H1 (cell line): Measurements from ENCODE around the gene RELT. TPM values are rescaled to one million over a fixed set of nuclear protein-coding genes. Genes with fewer than 3 reads are reported as not detected.

Experiments used
- CTCF ChIA-PET: fragments of 300-600 bp; sonication (Branson Sonifier 250); formaldehyde crosslinking; loops from one replicate; lab custom pipeline; 2021; ENCODE audit not compliant: partially characterized antibody; lab: Charles Lee
- POLR2A ChIA-PET: fragments of 300-600 bp; sonication (Branson Sonifier 250); formaldehyde crosslinking; loops from one replicate; lab custom pipeline; 2021; ENCODE audit warnings: inconsistent platforms; ENCODE audit not compliant: partially characterized antibody; lab: Charles Lee
- DNase-seq, 2 experiments: peaks; one replicate each; pipeline versions ENCODE4 v3.0.0 to v3.0.0-alpha.2; 2010 to 2022; ENCODE audit warnings: low spot score in 2 of 2, low read depth in 1 of 2, mixed read lengths in 1 of 2
- FAIRE-seq: peaks from 2 replicates; lab custom pipeline; 2011; peaks lifted over from hg19 to GRCh38; lab: Jason Lieb, UNC
- H2AFZ ChIP-seq: 2 replicates; pipeline ENCODE4 v1.8.1; 2012; ENCODE audit warnings: low read length, inconsistent platforms
- H2AK5ac ChIP-seq: 2 replicates; pipeline ENCODE4 v1.6.1; 2013; ENCODE audit warnings: low read depth, low read length
- H2BK120ac ChIP-seq: replicated peaks from 2 replicates; pipeline ENCODE3; 2013; ENCODE audit warnings: low read depth, low read length, inconsistent platforms
- H2BK12ac ChIP-seq: 2 replicates; pipeline ENCODE4 v1.6.1; 2013; ENCODE audit warnings: low read depth, low read length
- H2BK15ac ChIP-seq: 2 replicates; pipeline ENCODE4 v1.6.1; 2013; ENCODE audit warnings: low read length
- H2BK20ac ChIP-seq: 2 replicates; pipeline ENCODE4 v1.6.1; 2013; ENCODE audit warnings: low read length
- H2BK5ac ChIP-seq: 2 replicates; pipeline ENCODE4 v1.6.1; 2013; ENCODE audit warnings: low read depth, low read length
- H3K14ac ChIP-seq: 2 replicates; pipeline ENCODE4 v1.6.1; 2013; ENCODE audit warnings: inconsistent platforms; ENCODE audit not compliant: insufficient read length
- H3K18ac ChIP-seq: 2 replicates; pipeline ENCODE4 v1.6.1; 2013; ENCODE audit warnings: low read length; ENCODE audit errors: extremely low read depth
- H3K23ac ChIP-seq: 2 replicates; pipeline ENCODE4 v1.6.1; 2013; ENCODE audit warnings: inconsistent platforms; ENCODE audit not compliant: insufficient read length
- H3K23me2 ChIP-seq: 2 replicates; pipeline ENCODE4 v1.6.1; 2013; ENCODE audit warnings: low read depth, low read length
- H3K27ac ChIP-seq: 2 replicates; pipeline ENCODE4 v1.6.1; 2011; ENCODE audit warnings: low read depth, low read length, inconsistent platforms
- H3K27me3 ChIP-seq, 4 experiments: replicated peaks in 1 of 4; 1 replicate in 1 of 4; 2 replicates in 3 of 4; pipeline versions ENCODE4 v1.6.1 to v1.8.1; 2011 to 2013; ENCODE audit warnings: low read length in 3 of 4, mild to moderate bottlenecking in 3 of 4, inconsistent platforms in 2 of 4, mixed read lengths in 2 of 4, moderate library complexity in 1 of 4; ENCODE audit not compliant: control insufficient read depth in 3 of 4, insufficient read depth in 3 of 4; ENCODE audit errors: extremely low read depth in 1 of 4
- H3K36me3 ChIP-seq, 4 experiments: 2 replicates each; pipeline versions ENCODE4 v1.6.1 to v1.8.1; 2011 to 2013; ENCODE audit warnings: mild to moderate bottlenecking in 4 of 4, low read length in 3 of 4, moderate library complexity in 2 of 4, control low read depth in 1 of 4, inconsistent platforms in 1 of 4; ENCODE audit not compliant: insufficient read depth in 4 of 4, control insufficient read depth in 2 of 4
- H3K4ac ChIP-seq: replicated peaks from 2 replicates; pipeline ENCODE3; 2013; ENCODE audit warnings: low read length, low read depth, mixed read lengths, inconsistent platforms; ENCODE audit not compliant: insufficient read length
- H3K4me1 ChIP-seq, 4 experiments: replicated peaks in 1 of 4; 1 replicate in 1 of 4; 2 replicates in 3 of 4; pipeline versions ENCODE4 v1.6.1 to v1.8.1; 2011 to 2013; ENCODE audit warnings: low read length in 3 of 4, inconsistent platforms in 2 of 4, mixed read lengths in 1 of 4; ENCODE audit not compliant: insufficient read depth in 4 of 4, control insufficient read depth in 3 of 4
- H3K4me2 ChIP-seq, 2 experiments: 2 replicates each; pipeline versions ENCODE4 v1.6.1 to v1.8.1; 2011 to 2013; ENCODE audit warnings: low read depth in 2 of 2, low read length in 2 of 2, control low read depth in 1 of 2, inconsistent platforms in 1 of 2, mild to moderate bottlenecking in 1 of 2; ENCODE audit not compliant: insufficient read depth in 1 of 2
- H3K4me3 ChIP-seq, 4 experiments: fragments of 200-600, 300-600 bp in 1 of 4; sonication (generic), shearing (Covaris generic), sonication (Bioruptor Twin) in 1 of 4; 2 replicates each; pipeline versions ENCODE4 v1.5.1 to v1.8.1; 2011 to 2016; ENCODE audit warnings: low read length in 4 of 4, low read depth in 3 of 4, control low read depth in 2 of 4, inconsistent platforms in 2 of 4, mild to moderate bottlenecking in 2 of 4, mixed read lengths in 1 of 4, moderate library complexity in 1 of 4; ENCODE audit not compliant: insufficient read depth in 2 of 4; ENCODE audit errors: extremely low read depth in 1 of 4
- H3K56ac ChIP-seq: replicated peaks from 2 replicates; pipeline ENCODE3; 2013; ENCODE audit warnings: low read depth, mild to moderate bottlenecking, mixed read lengths, low read length, inconsistent platforms; ENCODE audit not compliant: insufficient read length
- H3K79me1 ChIP-seq: 2 replicates; pipeline ENCODE4 v1.6.1; 2013; ENCODE audit warnings: low read depth, low read length, control low read depth
- H3K79me2 ChIP-seq, 2 experiments: 2 replicates each; pipeline versions ENCODE4 v1.6.1 to v1.8.1; 2012 to 2013; ENCODE audit warnings: low read length in 2 of 2, mild to moderate bottlenecking in 2 of 2, inconsistent platforms in 1 of 2; ENCODE audit not compliant: insufficient read depth in 2 of 2, control insufficient read depth in 1 of 2
- H3K9ac ChIP-seq, 4 experiments: replicated peaks in 1 of 4; 1 replicate in 1 of 4; 2 replicates in 3 of 4; pipeline versions ENCODE4 v1.6.1 to v1.8.1; 2011 to 2013; ENCODE audit warnings: low read depth in 3 of 4, low read length in 3 of 4, control low read depth in 2 of 4, mild to moderate bottlenecking in 2 of 4, moderate library complexity in 2 of 4, inconsistent platforms in 1 of 4; ENCODE audit errors: extremely low read depth in 1 of 4
- H3K9me3 ChIP-seq, 2 experiments: 2 replicates each; pipeline versions ENCODE4 v1.6.1 to v1.8.1; 2012 to 2013; ENCODE audit warnings: mild to moderate bottlenecking in 2 of 2, moderate library complexity in 2 of 2, control low read depth in 1 of 2, inconsistent platforms in 1 of 2, low read depth in 1 of 2, low read length in 1 of 2, mixed read lengths in 1 of 2; ENCODE audit not compliant: insufficient read depth in 2 of 2
- H4K20me1 ChIP-seq, 2 experiments: replicated peaks in 1 of 2; 2 replicates each; pipeline versions ENCODE3 to v1.8.1; 2011 to 2013; ENCODE audit warnings: inconsistent platforms in 2 of 2, low read length in 2 of 2, mild to moderate bottlenecking in 1 of 2; ENCODE audit not compliant: insufficient read depth in 2 of 2, control insufficient read depth in 1 of 2
- H4K5ac ChIP-seq: 2 replicates; pipeline ENCODE4 v1.6.1; 2013; ENCODE audit warnings: low read length, low read depth, mixed read lengths, inconsistent platforms; ENCODE audit not compliant: insufficient read length
- H4K8ac ChIP-seq: 2 replicates; pipeline ENCODE4 v1.8.0; 2013; ENCODE audit warnings: mild to moderate bottlenecking, moderate library complexity, low read length, inconsistent platforms; ENCODE audit not compliant: insufficient read depth; ENCODE audit errors: extremely low read depth
- H4K91ac ChIP-seq: replicated peaks from 2 replicates; pipeline ENCODE3; 2013; ENCODE audit warnings: low read length, mixed read lengths, inconsistent platforms; ENCODE audit not compliant: insufficient read length
- ATF2 ChIP-seq: IDR thresholded peaks from 2 replicates; pipeline ENCODE4 v1.6.1; 2012; ENCODE audit warnings: low read length, inconsistent platforms
- EP300 ChIP-seq, 2 experiments: IDR thresholded peaks; 1 replicate in 1 of 2; 2 replicates in 1 of 2; pipeline ENCODE4 v1.6.1; 2011 to 2012; ENCODE audit warnings: low read depth in 2 of 2, low read length in 2 of 2, mild to moderate bottlenecking in 2 of 2, borderline replicate concordance in 1 of 2, inconsistent platforms in 1 of 2, moderate library complexity in 1 of 2
- FOSL1 ChIP-seq: IDR thresholded peaks from 2 replicates; pipeline ENCODE4 v1.6.1; 2011; ENCODE audit warnings: mild to moderate bottlenecking, low read depth, low read length, moderate library complexity; ENCODE audit not compliant: insufficient read depth
- GABPA ChIP-seq: IDR thresholded peaks from 2 replicates; pipeline ENCODE4 v1.6.1; 2011; ENCODE audit warnings: mild to moderate bottlenecking, low read length, moderate library complexity, borderline replicate concordance; ENCODE audit not compliant: insufficient read depth
- GTF2F1 ChIP-seq: IDR thresholded peaks from 2 replicates; pipeline ENCODE4 v1.6.1; 2012; ENCODE audit warnings: low read depth, low read length, improper control_type of control experiment, borderline replicate concordance
- HDAC6 ChIP-seq: IDR thresholded peaks from one replicate; pipeline ENCODE4 v1.7.1; 2012; ENCODE audit warnings: low read depth, mild to moderate bottlenecking, inconsistent platforms, low read length, moderate library complexity
- RAD21 ChIP-seq, 2 experiments: IDR thresholded peaks in 1 of 2; conservative IDR thresholded peaks in 1 of 2; 2 replicates each; pipeline ENCODE4 v1.6.1; 2011; ENCODE audit warnings: low read depth in 2 of 2, low read length in 2 of 2, improper control_type of control experiment in 1 of 2, inconsistent platforms in 1 of 2, mild to moderate bottlenecking in 1 of 2, moderate library complexity in 1 of 2
- SIN3A ChIP-seq, 2 experiments: IDR thresholded peaks in 1 of 2; conservative IDR thresholded peaks in 1 of 2; 2 replicates each; pipeline ENCODE4 v1.6.1; 2011 to 2012; ENCODE audit warnings: low read length in 2 of 2, improper control_type of control experiment in 1 of 2, low read depth in 1 of 2, mild to moderate bottlenecking in 1 of 2
- TAF1 ChIP-seq: IDR thresholded peaks from 2 replicates; pipeline ENCODE4 v1.6.1; 2011; ENCODE audit warnings: mild to moderate bottlenecking, low read depth, low read length
- ZNF274 ChIP-seq: IDR thresholded peaks from 2 replicates; pipeline ENCODE4 v1.7.0; 2012; ENCODE audit warnings: low read length, borderline replicate concordance; ENCODE audit errors: extremely low read depth
- WGBS, 2 experiments: shearing (Covaris generic) in 1 of 2; methylation state at CpG; one replicate each; pipeline versions ENCODE4 v1.1.6 to v1.1.7; 2013 to 2015; ENCODE audit warnings: low lambda C conversion rate in 2 of 2, mixed read lengths in 2 of 2, inconsistent platforms in 1 of 2, low coverage in 1 of 2, missing lambda C conversion rate in 1 of 2; ENCODE audit not compliant: insufficient replicate concordance in 2 of 2, insufficient coverage in 1 of 2, insufficient read length in 1 of 2; ENCODE audit errors: extremely low coverage in 1 of 2, missing lambda C conversion rate in 1 of 2; 5-methylcytosine and 5-hydroxymethylcytosine counted together
- polyA plus RNA-seq, 7 experiments: library from polyadenylated mRNA; depleted of rRNA in 3 of 7; stranded (reverse) in 5 of 7; unstranded in 2 of 7; fragments of >200 nt in 5 of 7; fragments of 200-250 nt in 2 of 7; gene quantifications; 1 replicate in 5 of 7; 2 replicates in 1 of 7; 4 replicates in 1 of 7; pipeline versions ENCODE4 v1.2.1 to v1.2.3, GENCODE V29; 2011 to 2013; ENCODE audit warnings: missing spikeins in 2 of 7, mixed read lengths in 2 of 7
- total RNA-seq: library from RNA; stranded (reverse); fragmentation: NEBNext Ultra II Directional; extraction: Animal tissue kit (Norgen Biotek cat#: 25700); gene quantifications from 2 replicates; pipeline ENCODE4 v1.2.1, GENCODE V29; 2021

Gene RELT
- total and polyA plus RNA-seq, 2 of the 8 experiments (the other 6 are each of a cell fraction or from before 2014, with no cell fraction given): 3.4 to 5.7 TPM

- no peak overlapping the region for H2AK5ac ChIP-seq
- H3K9ac ChIP-seq: no peak overlapping the region
- H2BK20ac ChIP-seq: no peak overlapping the region
- FAIRE-seq: no peak
- H3K18ac ChIP-seq: no peak overlapping the region
- no peak overlapping the region for H2BK120ac ChIP-seq
- H2BK5ac ChIP-seq: no peak overlapping the region
- no peaks in the 10 kb centered on the region for H3K36me3 ChIP-seq
- no peaks in the 10 kb centered on the region for H3K79me1 ChIP-seq
- no peak overlapping the region for H3K23ac ChIP-seq
- ChIA-PET CTCF (interaction anchor here (35.5 to 59.1 kb wide), 2 partner anchors 8 to 17 kb away, joined by 1456 read pairs; partner anchors contain the start of gene RELT), POLR2A (no interaction called here)
- H2AFZ ChIP-seq: no peak overlapping the region
- no peaks in the 10 kb centered on the region for H3K79me2 ChIP-seq
- no peak overlapping the region for H3K4ac ChIP-seq
- no peak overlapping the region for H3K27ac ChIP-seq
- H4K5ac ChIP-seq: no peak overlapping the region
- H3K23me2 ChIP-seq: no peaks in the 10 kb centered on the region
- peaks cover 0 to 2% (median under 1%) of the 10 kb centered on the region in 4 experiments; a peak in 4 of 7 replicates for H3K4me1 ChIP-seq
- no peak overlapping the region for H2BK15ac ChIP-seq
- H3K4me3 ChIP-seq: no peak overlapping the region
- no peaks in the 10 kb centered on the region for H3K9me3 ChIP-seq
- WGBS, 2 experiments: 94% methylated on average over 20 of the region's 20 CpGs; no CpG with 5 or more reads in 1 of the 2 experiments
- no peak overlapping the region; the same call in 1 of the 2 replicates for H4K8ac ChIP-seq
- DNase-seq: no peak
- peaks cover 2 to 5% of the 10 kb centered on the region in 2 experiments for H4K20me1 ChIP-seq
- no peak overlapping the region for H3K56ac ChIP-seq
- H3K14ac ChIP-seq: no peak overlapping the region
- no peak overlapping the region for H3K4me2 ChIP-seq
- H2BK12ac ChIP-seq: no peak overlapping the region
- H3K27me3 ChIP-seq: peaks cover 0 to 4% (median 2%) of the 10 kb centered on the region in 4 experiments; a peak in 4 of 7 replicates
- no peak overlapping the region for H4K91ac ChIP-seq
- TF ChIP-seq GTF2F1: no peak
- no peak for TF ChIP-seq ATF2
- no peak for TF ChIP-seq SIN3A (conservative IDR thresholded peaks at IDR 0.05 in 1 of 2, IDR thresholded peaks at IDR 0.05 in 1 of 2; ENCODE audit: low read depth in 1 of 2, low read length in 2 of 2)
- no peak for TF ChIP-seq HDAC6
- no peak for TF ChIP-seq RAD21 (IDR thresholded peaks at IDR 0.05 in 1 of 2, conservative IDR thresholded peaks at IDR 0.05 in 1 of 2; ENCODE audit: low read depth in 2 of 2, low read length in 2 of 2)
- TF ChIP-seq EP300 (IDR thresholded peaks at IDR 0.05; ENCODE audit: borderline replicate concordance in 1 of 2, low read depth in 2 of 2, low read length in 2 of 2): no peak
- no peak for TF ChIP-seq GABPA
- TF ChIP-seq FOSL1: no peak
- no peak for TF ChIP-seq ZNF274
- no peak for TF ChIP-seq TAF1
These were observed 8.6 kb upstream of the RELT start for GRCh38 chr11:73367482-73368024.
